Glutamatergic neuron (in vitro differentiated cells): ENCODE measurements around the gene TTC9B. TPM values are rescaled to one million over a fixed set of nuclear protein-coding genes. Genes with fewer than 3 reads are reported as not detected.
"Not testable (repeated sequence)": the region's sequence is repeated elsewhere in the genome, so short reads cannot be mapped to it uniquely, and the experiment has no call there.

Experiments
- DNase-seq: peaks from one replicate; pipeline ENCODE4 v3.0.0; 2022
- H3K27ac Mint-ChIP-seq: one replicate; pipeline ENCODE4 v1.8.0; 2020; ENCODE audit warnings: mild to moderate bottlenecking, mixed read lengths, inconsistent platforms; ENCODE audit not compliant: unreplicated experiment
- H3K27me3 Mint-ChIP-seq: one replicate; pipeline ENCODE4 v1.8.0; 2020; ENCODE audit warnings: mild to moderate bottlenecking, moderate library complexity, mixed read lengths, inconsistent platforms; ENCODE audit not compliant: unreplicated experiment
- H3K36me3 Mint-ChIP-seq: one replicate; pipeline ENCODE4 v1.8.0; 2020; ENCODE audit warnings: mild to moderate bottlenecking, mixed read lengths, inconsistent platforms; ENCODE audit not compliant: unreplicated experiment
- H3K4me1 Mint-ChIP-seq: one replicate; pipeline ENCODE4 v1.8.0; 2020; ENCODE audit warnings: mild to moderate bottlenecking, low read depth, mixed read lengths, inconsistent platforms; ENCODE audit not compliant: unreplicated experiment
- H3K4me3 Mint-ChIP-seq: one replicate; pipeline ENCODE4 v1.8.0; 2020; ENCODE audit warnings: mild to moderate bottlenecking, mixed read lengths, inconsistent platforms; ENCODE audit not compliant: unreplicated experiment
- H3K9me3 Mint-ChIP-seq: one replicate; pipeline ENCODE4 v1.8.0; 2020; ENCODE audit warnings: mild to moderate bottlenecking, moderate library complexity, mixed read lengths, inconsistent platforms; ENCODE audit not compliant: unreplicated experiment
- total RNA-seq: library from RNA; stranded (reverse); fragmentation: NEBNext Ultra II Directional; extraction: Animal tissue kit (Norgen Biotek cat#: 25700); gene quantifications from one replicate; pipeline ENCODE4 v1.2.1, GENCODE V29; 2021; ENCODE audit not compliant: unreplicated experiment
- TF ChIP-seq, protein P1 (sequence below): fragments of 200-600 bp; sonication (generic); IDR thresholded peaks from one replicate; pipeline ENCODE4 v1.5.0; 2021; ENCODE audit not compliant: partially characterized antibody, unreplicated experiment

The TTC9B gene
- total RNA-seq, 1 donor from 2014 or later, result 19.5 TPM

- H3K4me1 Mint-ChIP-seq, result peaks cover 1% of the 10 kb centered on the region
- TF ChIP-seq, protein P1, sequence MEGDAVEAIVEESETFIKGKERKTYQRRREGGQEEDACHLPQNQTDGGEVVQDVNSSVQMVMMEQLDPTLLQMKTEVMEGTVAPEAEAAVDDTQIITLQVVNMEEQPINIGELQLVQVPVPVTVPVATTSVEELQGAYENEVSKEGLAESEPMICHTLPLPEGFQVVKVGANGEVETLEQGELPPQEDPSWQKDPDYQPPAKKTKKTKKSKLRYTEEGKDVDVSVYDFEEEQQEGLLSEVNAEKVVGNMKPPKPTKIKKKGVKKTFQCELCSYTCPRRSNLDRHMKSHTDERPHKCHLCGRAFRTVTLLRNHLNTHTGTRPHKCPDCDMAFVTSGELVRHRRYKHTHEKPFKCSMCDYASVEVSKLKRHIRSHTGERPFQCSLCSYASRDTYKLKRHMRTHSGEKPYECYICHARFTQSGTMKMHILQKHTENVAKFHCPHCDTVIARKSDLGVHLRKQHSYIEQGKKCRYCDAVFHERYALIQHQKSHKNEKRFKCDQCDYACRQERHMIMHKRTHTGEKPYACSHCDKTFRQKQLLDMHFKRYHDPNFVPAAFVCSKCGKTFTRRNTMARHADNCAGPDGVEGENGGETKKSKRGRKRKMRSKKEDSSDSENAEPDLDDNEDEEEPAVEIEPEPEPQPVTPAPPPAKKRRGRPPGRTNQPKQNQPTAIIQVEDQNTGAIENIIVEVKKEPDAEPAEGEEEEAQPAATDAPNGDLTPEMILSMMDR, result no peak
- peaks cover 35% of the 10 kb centered on the region for H3K27me3 Mint-ChIP-seq
- H3K36me3 Mint-ChIP-seq, result peaks cover 15% of the 10 kb centered on the region
- no peak overlapping the region for H3K27ac Mint-ChIP-seq
- DNase-seq, result no peak
- no peak overlapping the region for H3K4me3 Mint-ChIP-seq
- peaks cover 12% of the 10 kb centered on the region for H3K9me3 Mint-ChIP-seq
Observed at GRCh38 chr19:40220674-40221073, 2.5 kb upstream of the TTC9B start.

DNA sequence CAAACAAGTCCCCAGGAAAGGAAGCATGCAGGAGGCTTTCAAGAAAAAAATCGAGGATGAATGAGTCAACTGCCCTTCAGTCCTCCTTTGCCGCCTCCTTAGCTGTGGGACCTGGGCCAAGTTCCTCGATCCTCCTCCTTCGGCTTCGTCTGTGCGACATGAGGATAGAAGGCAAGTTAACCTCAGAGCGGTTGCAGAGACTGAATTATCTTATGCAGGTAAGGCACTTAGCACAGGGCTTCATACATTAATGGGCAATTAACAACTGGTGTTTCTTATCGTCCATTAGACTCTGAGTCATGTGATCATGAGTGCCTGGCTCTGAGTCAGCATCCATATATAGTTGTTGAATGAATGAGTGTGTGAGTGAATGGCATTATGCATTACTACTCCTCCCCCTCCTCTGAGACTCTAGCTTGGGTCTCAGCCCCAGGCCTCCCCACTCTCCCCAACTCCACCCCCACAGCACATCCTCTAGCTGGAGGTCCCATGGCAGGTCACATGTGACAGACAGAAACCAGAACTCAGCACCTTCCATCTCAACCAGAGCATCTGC is 1.6 kb upstream of the TTC9B start:
- Mint-ChIP-seq H3K9me3 (peaks cover 8% of the 10 kb centered on the region), H3K27me3 (peaks cover 29% of the 10 kb centered on the region), H3K27ac (no peak overlapping the region)

DNA sequence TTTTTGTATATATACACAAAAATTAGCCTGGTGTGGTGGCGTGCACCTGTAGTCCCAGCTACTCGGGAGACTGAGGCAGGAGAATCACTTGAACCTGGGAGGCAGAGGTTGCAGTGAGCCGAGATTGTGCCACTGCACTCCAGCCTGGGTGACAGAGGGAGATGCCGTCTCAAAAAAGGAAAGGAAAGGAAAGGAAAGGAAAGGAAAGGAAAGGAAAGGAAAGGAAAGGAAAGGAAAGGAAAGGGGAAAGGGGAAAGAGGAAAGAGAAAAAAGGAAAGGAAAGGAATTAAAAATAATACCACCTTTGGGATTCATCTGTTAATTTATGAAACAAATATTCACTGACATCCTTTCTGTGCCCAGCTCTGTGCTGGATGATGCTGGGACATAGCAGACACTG is 845 bp upstream of the TTC9B start:
- H3K27me3 Mint-ChIP-seq, result peaks cover 25% of the 10 kb centered on the region
- H3K9me3 Mint-ChIP-seq, H3K36me3 Mint-ChIP-seq, H3K4me3 Mint-ChIP-seq, H3K4me1 Mint-ChIP-seq, DNase-seq, H3K27ac Mint-ChIP-seq: not testable (repeated sequence)

More for the DNA sequence above, 1.6 kb upstream of the TTC9B start:
- Mint-ChIP-seq H3K4me1 (peaks cover 1% of the 10 kb centered on the region), H3K36me3 (peaks cover 9% of the 10 kb centered on the region), H3K4me3 (peak overlapping the region; percentile 7)
- no peak for DNase-seq
- TF ChIP-seq, protein P1, result no peak

- H3K27ac Mint-ChIP-seq, result no peak overlapping the region
- peaks cover 25% of the 10 kb centered on the region for H3K27me3 Mint-ChIP-seq
- TF ChIP-seq, protein P1, result peak; percentile 62
- H3K36me3 Mint-ChIP-seq, result peaks cover 5% of the 10 kb centered on the region
- peak; percentile 76 for DNase-seq
- H3K4me1 Mint-ChIP-seq, result peaks cover 1% of the 10 kb centered on the region
- peaks cover 8% of the 10 kb centered on the region for H3K9me3 Mint-ChIP-seq
- H3K4me3 Mint-ChIP-seq, result peak overlapping the region; percentile 63
Observed at GRCh38 chr19:40217027-40217810, 965 bp downstream of the TTC9B start.

DNA sequence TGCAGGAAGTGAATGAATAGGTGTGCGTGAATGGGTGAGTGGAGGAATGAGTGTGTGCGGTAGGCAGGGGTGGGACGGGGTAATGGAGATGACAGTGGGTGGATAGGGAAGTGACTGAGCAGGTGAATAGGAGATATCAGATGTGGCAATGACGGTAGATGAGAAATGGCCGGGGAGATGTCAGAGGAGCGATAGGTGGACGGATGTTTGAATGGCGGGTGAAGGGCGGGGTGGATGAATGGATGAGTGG is 1.5 kb downstream of the TTC9B start:
- H3K9me3 Mint-ChIP-seq, result peaks cover 5% of the 10 kb centered on the region
- H3K36me3 Mint-ChIP-seq, result peaks cover under 1% of the 10 kb centered on the region
- TF ChIP-seq, protein P1, result no peak
- peaks cover 25% of the 10 kb centered on the region for H3K27me3 Mint-ChIP-seq
- no peak for DNase-seq
- no peak overlapping the region for H3K27ac Mint-ChIP-seq
- H3K4me3 Mint-ChIP-seq, result peak overlapping the region; percentile 47
- peaks cover 1% of the 10 kb centered on the region for H3K4me1 Mint-ChIP-seq
